ENCODE results near the gene IMMT. TPM values are rescaled to one million over a fixed set of nuclear protein-coding genes. Genes with fewer than 3 reads are reported as not detected.

IMMT gene
- total and polyA plus RNA-seq, 2 donors (not counting 1 experiment from before 2014, with no cell fraction given), result 23.5 to 66.0 TPM

DNA sequence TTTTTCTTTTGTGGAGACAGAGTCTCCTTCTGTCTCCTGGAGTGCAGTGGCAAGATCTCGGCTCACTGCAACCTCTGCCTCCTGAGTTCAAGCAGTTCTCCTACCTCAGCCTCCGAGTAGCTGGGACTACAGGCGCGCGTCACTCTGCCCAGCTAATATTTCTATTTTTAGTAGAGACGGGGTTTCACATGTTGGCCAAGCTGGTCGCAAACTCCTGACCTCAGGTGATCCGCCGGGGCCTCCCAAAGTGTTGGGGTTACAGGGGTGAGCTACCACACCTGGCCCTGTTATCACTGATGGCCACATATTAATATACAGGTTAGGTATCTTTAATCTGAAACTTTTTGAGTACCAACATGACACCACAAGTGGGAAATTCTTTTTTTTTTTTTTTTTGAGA, 7.4 kb upstream of the IMMT start:
- no peaks in the 10 kb centered on the region for H4K20me1 ChIP-seq (ENCODE audit: control insufficient read depth, insufficient read depth, low read length, poor library complexity, severe bottlenecking)
- no peaks in the 10 kb centered on the region for H3K9me3 ChIP-seq (ENCODE audit: control extremely low read depth in 1 of 3, control insufficient read depth in 2 of 3, insufficient read depth in 1 of 3, low read length in 2 of 3)
- no peak overlapping the region for H3K9ac ChIP-seq (ENCODE audit: low read length)
- H2AFZ ChIP-seq (ENCODE audit: insufficient read depth, low read depth, low read length, poor library complexity, severe bottlenecking), result no peak overlapping the region
- H3K27ac Mint-ChIP-seq, result no peak overlapping the region
- peaks cover 58% of the 10 kb centered on the region for H3K79me2 ChIP-seq (ENCODE audit: control insufficient read depth, insufficient read depth, low read length)
- peaks cover 11 to 18% of the 10 kb centered on the region in 2 donors for H3K4me1 ChIP-seq (ENCODE audit: control insufficient read depth in 2 of 2, insufficient read depth in 2 of 2, low read length in 2 of 2)
- ChIA-PET POLR2A (interaction anchor here (0.7 kb wide), 1 partner anchor 29 kb away, joined by 8 read pairs; no protein-coding TSS in a partner anchor), CTCF (interaction anchor here (0.5 to 2.0 kb wide), 3 partner anchors 14 to 18 kb away, joined by 3 to 10 read pairs (median 6); no protein-coding TSS in a partner anchor)
- no peak overlapping the region for H3K4me3 ChIP-seq (ENCODE audit: control extremely low read depth in 1 of 5, extremely low read depth in 1 of 5, insufficient read depth in 1 of 5, low read depth in 2 of 5, low read length in 4 of 5)
- intact Hi-C loops (cut with micrococcal nuclease), result no loop called here
- DNase-seq, result no peak
- ATAC-seq (ENCODE audit: low read depth), result no peak
- H3K4me2 ChIP-seq (replicated peaks; ENCODE audit: low read depth, low read length, poor library complexity, severe bottlenecking), result no peak overlapping the region
- no peaks in the 10 kb centered on the region for H3K27me3 ChIP-seq (replicated peaks in 1 of 4; ENCODE audit: control extremely low read depth in 1 of 4, control insufficient read depth in 3 of 4, insufficient read depth in 4 of 4, low read length in 3 of 4)
- WGBS (ENCODE audit: insufficient coverage), result 91% methylated on average over 5 of the region's 9 CpGs
- no peak overlapping the region for H3K4me3 Mint-ChIP-seq
- H3K4me1 Mint-ChIP-seq, result peaks cover 25% of the 10 kb centered on the region
- H3K36me3 ChIP-seq (replicated peaks in 1 of 2; ENCODE audit: control extremely low read depth in 1 of 2, control insufficient read depth in 1 of 2, extremely low read depth in 1 of 2, insufficient read depth in 2 of 2, low read length in 1 of 2), result peaks cover 0 to 14% of the 10 kb centered on the region in 2 experiments
- no peaks in the 10 kb centered on the region for H3K27me3 Mint-ChIP-seq
- H3K27ac ChIP-seq (ENCODE audit: low read length in 2 of 2), result no peak overlapping the region
- TF ChIP-seq, protein P1, sequence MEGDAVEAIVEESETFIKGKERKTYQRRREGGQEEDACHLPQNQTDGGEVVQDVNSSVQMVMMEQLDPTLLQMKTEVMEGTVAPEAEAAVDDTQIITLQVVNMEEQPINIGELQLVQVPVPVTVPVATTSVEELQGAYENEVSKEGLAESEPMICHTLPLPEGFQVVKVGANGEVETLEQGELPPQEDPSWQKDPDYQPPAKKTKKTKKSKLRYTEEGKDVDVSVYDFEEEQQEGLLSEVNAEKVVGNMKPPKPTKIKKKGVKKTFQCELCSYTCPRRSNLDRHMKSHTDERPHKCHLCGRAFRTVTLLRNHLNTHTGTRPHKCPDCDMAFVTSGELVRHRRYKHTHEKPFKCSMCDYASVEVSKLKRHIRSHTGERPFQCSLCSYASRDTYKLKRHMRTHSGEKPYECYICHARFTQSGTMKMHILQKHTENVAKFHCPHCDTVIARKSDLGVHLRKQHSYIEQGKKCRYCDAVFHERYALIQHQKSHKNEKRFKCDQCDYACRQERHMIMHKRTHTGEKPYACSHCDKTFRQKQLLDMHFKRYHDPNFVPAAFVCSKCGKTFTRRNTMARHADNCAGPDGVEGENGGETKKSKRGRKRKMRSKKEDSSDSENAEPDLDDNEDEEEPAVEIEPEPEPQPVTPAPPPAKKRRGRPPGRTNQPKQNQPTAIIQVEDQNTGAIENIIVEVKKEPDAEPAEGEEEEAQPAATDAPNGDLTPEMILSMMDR (IDR thresholded peaks at IDR 0.05), result no peak
- no peak for TF ChIP-seq EZH2 (IDR thresholded peaks at IDR 0.05; ENCODE audit: borderline replicate concordance, insufficient read depth, low read depth, low read length, poor library complexity, severe bottlenecking)
- H3K9me3 Mint-ChIP-seq (ENCODE audit: insufficient read depth), result no peaks in the 10 kb centered on the region

DNA sequence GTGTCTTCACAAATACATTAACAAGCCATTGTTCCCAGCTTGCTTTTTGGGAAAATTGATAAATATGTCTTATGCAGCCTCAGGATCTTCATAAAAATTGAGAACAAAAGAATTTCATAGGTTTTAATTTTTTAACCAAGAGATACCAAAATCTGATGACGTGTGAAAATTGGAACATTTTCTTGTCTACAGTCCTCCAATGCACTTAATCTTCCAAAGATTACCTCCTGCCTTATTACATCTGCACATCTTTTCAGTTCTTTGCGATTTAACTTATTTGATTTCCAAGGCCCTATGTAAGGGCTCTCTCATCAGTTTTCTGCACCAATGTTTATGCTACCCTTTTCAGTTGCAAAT, 7.1 kb upstream of the IMMT start:
- no peak for ATAC-seq (ENCODE audit: low read depth)
- DNase-seq, result no peak
- peaks cover 25% of the 10 kb centered on the region for H3K4me1 Mint-ChIP-seq
- intact Hi-C loops (cut with micrococcal nuclease), result no loop called here
- POLR2A ChIA-PET, result no interaction called here
- Histone ChIP-seq H3K27me3 (replicated peaks in 1 of 4; ENCODE audit: control extremely low read depth in 1 of 4, control insufficient read depth in 3 of 4, insufficient read depth in 4 of 4, low read length in 3 of 4) (no peaks in the 10 kb centered on the region), H3K4me1 (ENCODE audit: control insufficient read depth in 2 of 2, insufficient read depth in 2 of 2, low read length in 2 of 2) (peaks cover 11 to 18% of the 10 kb centered on the region in 2 donors), H3K27ac (ENCODE audit: low read length in 2 of 2) (no peak overlapping the region), H3K79me2 (ENCODE audit: control insufficient read depth, insufficient read depth, low read length) (peaks cover 58% of the 10 kb centered on the region), H3K4me2 (replicated peaks; ENCODE audit: low read depth, low read length, poor library complexity, severe bottlenecking) (no peak overlapping the region), H3K36me3 (replicated peaks in 1 of 2; ENCODE audit: control extremely low read depth in 1 of 2, control insufficient read depth in 1 of 2, extremely low read depth in 1 of 2, insufficient read depth in 2 of 2, low read length in 1 of 2) (peaks cover 0 to 11% of the 10 kb centered on the region in 2 experiments), H3K9ac (ENCODE audit: low read length) (no peak overlapping the region), H3K9me3 (ENCODE audit: control extremely low read depth in 1 of 3, control insufficient read depth in 2 of 3, insufficient read depth in 1 of 3, low read length in 2 of 3) (no peaks in the 10 kb centered on the region), H4K20me1 (ENCODE audit: control insufficient read depth, insufficient read depth, low read length, poor library complexity, severe bottlenecking) (no peaks in the 10 kb centered on the region), H3K4me3 (ENCODE audit: control extremely low read depth in 1 of 5, extremely low read depth in 1 of 5, insufficient read depth in 1 of 5, low read depth in 2 of 5, low read length in 4 of 5) (no peak overlapping the region), H2AFZ (ENCODE audit: insufficient read depth, low read depth, low read length, poor library complexity, severe bottlenecking) (no peak overlapping the region)
- H3K9me3 Mint-ChIP-seq (ENCODE audit: insufficient read depth), result no peaks in the 10 kb centered on the region
- no peak overlapping the region for H3K4me3 Mint-ChIP-seq
- TF ChIP-seq, protein P1 (IDR thresholded peaks at IDR 0.05), result no peak
- no peak for TF ChIP-seq EZH2 (IDR thresholded peaks at IDR 0.05; ENCODE audit: borderline replicate concordance, insufficient read depth, low read depth, low read length, poor library complexity, severe bottlenecking)
- WGBS (ENCODE audit: insufficient coverage), result 100% methylated on average over 1 of the region's 2 CpGs
- H3K27ac Mint-ChIP-seq, result no peak overlapping the region
- H3K27me3 Mint-ChIP-seq, result no peaks in the 10 kb centered on the region
- CTCF ChIA-PET, result interaction anchor here (0.5 to 6.2 kb wide), 2 partner anchors 14 to 19 kb away, joined by 3 to 18 read pairs; no protein-coding TSS in a partner anchor

Data from B cell (primary cell).